ENCODE results near the gene GNAQ. TPM values are rescaled to one million over a fixed set of nuclear protein-coding genes. Genes with fewer than 3 reads are reported as not detected.

The GNAQ gene
- polyA plus RNA-seq, 2 of the 4 experiments (the other 2 are of a cell fraction): 17.9 to 60.0 TPM

DNA sequence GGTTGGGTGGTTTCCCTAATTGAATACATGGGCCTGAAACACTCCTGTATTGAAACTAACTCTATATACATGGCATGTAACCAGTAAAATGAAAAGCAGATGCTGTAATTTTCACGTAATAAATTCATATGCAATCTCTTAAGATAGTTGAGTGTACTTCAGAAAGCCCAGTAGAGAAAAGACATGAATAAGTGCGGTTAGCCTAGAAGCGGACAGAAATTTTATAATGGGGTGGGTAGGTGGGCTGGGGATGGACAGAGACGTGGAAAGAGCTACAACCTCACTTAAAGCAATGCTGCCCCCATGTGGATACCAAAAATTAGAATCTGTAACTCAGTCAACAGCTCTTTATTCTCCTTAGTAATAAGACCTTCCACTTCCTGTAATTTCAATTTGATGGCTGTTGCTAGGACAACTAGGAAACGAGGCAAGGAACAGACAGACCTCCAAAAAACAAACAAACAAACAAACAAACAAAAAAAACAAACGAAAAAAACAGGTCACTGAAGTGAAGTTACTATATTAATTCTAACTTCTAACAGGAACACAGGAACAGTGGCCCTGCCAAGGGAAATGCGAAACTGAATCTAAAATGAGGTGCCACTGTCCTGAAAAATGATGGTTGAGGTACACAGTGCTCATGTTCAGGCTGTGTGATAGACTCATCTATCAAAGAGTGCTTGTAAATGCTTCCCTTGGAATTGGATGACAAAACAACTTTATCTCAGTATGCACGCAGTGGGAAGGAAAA, 280.1 kb downstream of the GNAQ start:
- ATAC-seq (peak; percentile 88 to 95), DNase-seq (ENCODE audit: low read depth in 1 of 2, low spot score in 1 of 2) (peak; percentile 13 to 58)

DNA sequence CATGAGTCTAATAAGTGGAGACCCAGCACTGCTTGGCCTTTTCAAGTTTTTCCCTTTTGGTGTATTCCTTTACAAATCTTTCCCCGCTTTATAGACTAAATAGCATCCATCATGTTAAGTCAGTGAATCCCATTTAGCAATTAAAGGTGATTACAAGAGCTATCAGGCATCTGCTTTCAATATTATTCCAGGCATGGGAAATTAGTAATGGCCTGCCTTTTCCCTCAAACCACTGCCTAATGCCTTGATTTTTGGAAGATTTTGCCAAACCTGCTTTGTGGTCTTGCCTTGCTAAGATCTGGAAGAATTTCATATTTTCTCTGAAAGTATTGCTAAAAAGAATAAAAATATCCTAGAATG, 280.6 kb downstream of the GNAQ start:
- Histone ChIP-seq H3K4me2 (no peak overlapping the region), H3K4me3 (no peak overlapping the region), H3K9me3 (no peaks in the 10 kb centered on the region), H3K27ac (no peak overlapping the region), H3K4me1 (0 out of 3 replicates have a peak, but pooled peaks cover 6% of the 10 kb centered on the region)
- ChIA-PET POLR2A (interaction anchor here (1.1 kb wide), 1 partner anchor 317 kb away, joined by 3 read pairs; no protein-coding TSS in a partner anchor), CTCF (interaction anchor here (1.0 to 12.3 kb wide), 25 partner anchors 8 to 318 kb away, joined by 3 to 161 read pairs (median 4); no protein-coding TSS in a partner anchor)
- DNase-seq (ENCODE audit: low read depth in 1 of 2, low spot score in 1 of 2) (no peak), FAIRE-seq (no peak), ATAC-seq (no peak)
- WGBS (ENCODE audit: missing lambda C conversion rate): 98% methylated on average over 1 of the region's 1 CpG
- TF ChIP-seq NR3C1 (IDR thresholded peaks at IDR 0.05): no peak
- TF ChIP-seq ZNF302 (CRISPR knock-in tag; IDR thresholded peaks at IDR 0.05): no peak
- TF ChIP-seq BHLHE40 (IDR thresholded peaks at IDR 0.05; ENCODE audit: low read depth, low read length): no peak
- TF ChIP-seq EP300 (IDR thresholded peaks at IDR 0.05): no peak
- no peak for TF ChIP-seq RNF2 (IDR thresholded peaks at IDR 0.05; ENCODE audit: borderline replicate concordance, low read depth)
- TF ChIP-seq, protein P1, sequence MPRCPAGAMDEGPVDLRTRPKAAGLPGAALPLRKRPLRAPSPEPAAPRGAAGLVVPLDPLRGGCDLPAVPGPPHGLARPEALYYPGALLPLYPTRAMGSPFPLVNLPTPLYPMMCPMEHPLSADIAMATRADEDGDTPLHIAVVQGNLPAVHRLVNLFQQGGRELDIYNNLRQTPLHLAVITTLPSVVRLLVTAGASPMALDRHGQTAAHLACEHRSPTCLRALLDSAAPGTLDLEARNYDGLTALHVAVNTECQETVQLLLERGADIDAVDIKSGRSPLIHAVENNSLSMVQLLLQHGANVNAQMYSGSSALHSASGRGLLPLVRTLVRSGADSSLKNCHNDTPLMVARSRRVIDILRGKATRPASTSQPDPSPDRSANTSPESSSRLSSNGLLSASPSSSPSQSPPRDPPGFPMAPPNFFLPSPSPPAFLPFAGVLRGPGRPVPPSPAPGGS (IDR thresholded peaks at IDR 0.05): no peak
- TF ChIP-seq FOXS1 (CRISPR knock-in tag; IDR thresholded peaks at IDR 0.05): no peak
- TF ChIP-seq TP53 (CRISPR knock-in tag; IDR thresholded peaks at IDR 0.05): no peak
- TF ChIP-seq, protein P2, sequence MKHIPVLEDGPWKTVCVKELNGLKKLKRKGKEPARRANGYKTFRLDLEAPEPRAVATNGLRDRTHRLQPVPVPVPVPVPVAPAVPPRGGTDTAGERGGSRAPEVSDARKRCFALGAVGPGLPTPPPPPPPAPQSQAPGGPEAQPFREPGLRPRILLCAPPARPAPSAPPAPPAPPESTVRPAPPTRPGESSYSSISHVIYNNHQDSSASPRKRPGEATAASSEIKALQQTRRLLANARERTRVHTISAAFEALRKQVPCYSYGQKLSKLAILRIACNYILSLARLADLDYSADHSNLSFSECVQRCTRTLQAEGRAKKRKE (CRISPR knock-in tag; IDR thresholded peaks at IDR 0.05; ENCODE audit: low read depth): no peak
- no peak for TF ChIP-seq HDAC2 (IDR thresholded peaks at IDR 0.05)

More for the DNA sequence above, 280.1 kb downstream of the GNAQ start:
- 44% methylated on average over 8 of the region's 8 CpGs for WGBS (ENCODE audit: missing lambda C conversion rate)
- Histone ChIP-seq H3K4me2 (0 out of 3 replicates have a peak overlapping the region, but pooled peaks have one; percentile 6), H3K9me3 (no peaks in the 10 kb centered on the region), H3K27ac (no peak overlapping the region), H3K4me1 (0 out of 3 replicates have a peak, but pooled peaks cover 6% of the 10 kb centered on the region), H3K4me3 (no peak overlapping the region)
- ChIA-PET CTCF (interaction anchor here (0.8 to 12.3 kb wide), 28 partner anchors 9 to 318 kb away, joined by 3 to 161 read pairs (median 4); no protein-coding TSS in a partner anchor), POLR2A (no interaction called here)
- FAIRE-seq: peak; percentile 36
- TF ChIP-seq HOXB5 (CRISPR knock-in tag; IDR thresholded peaks at IDR 0.05) (no peak), FOSL2 (IDR thresholded peaks at IDR 0.05) (no peak), FOSL2 (CRISPR knock-in tag; IDR thresholded peaks at IDR 0.05) (no peak), RAD21 (conservative IDR thresholded peaks at IDR 0.05 in 1 of 2, IDR thresholded peaks at IDR 0.05 in 1 of 2) (peak; percentile 86 to 87), SMC3 (IDR thresholded peaks at IDR 0.05) (peak; percentile 80), CHD2 (IDR thresholded peaks at IDR 0.05; ENCODE audit: low read length, partially characterized antibody) (no peak)
- TF ChIP-seq, protein P3, sequence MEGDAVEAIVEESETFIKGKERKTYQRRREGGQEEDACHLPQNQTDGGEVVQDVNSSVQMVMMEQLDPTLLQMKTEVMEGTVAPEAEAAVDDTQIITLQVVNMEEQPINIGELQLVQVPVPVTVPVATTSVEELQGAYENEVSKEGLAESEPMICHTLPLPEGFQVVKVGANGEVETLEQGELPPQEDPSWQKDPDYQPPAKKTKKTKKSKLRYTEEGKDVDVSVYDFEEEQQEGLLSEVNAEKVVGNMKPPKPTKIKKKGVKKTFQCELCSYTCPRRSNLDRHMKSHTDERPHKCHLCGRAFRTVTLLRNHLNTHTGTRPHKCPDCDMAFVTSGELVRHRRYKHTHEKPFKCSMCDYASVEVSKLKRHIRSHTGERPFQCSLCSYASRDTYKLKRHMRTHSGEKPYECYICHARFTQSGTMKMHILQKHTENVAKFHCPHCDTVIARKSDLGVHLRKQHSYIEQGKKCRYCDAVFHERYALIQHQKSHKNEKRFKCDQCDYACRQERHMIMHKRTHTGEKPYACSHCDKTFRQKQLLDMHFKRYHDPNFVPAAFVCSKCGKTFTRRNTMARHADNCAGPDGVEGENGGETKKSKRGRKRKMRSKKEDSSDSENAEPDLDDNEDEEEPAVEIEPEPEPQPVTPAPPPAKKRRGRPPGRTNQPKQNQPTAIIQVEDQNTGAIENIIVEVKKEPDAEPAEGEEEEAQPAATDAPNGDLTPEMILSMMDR (IDR thresholded peaks at IDR 0.05): peak; percentile 86

DNA sequence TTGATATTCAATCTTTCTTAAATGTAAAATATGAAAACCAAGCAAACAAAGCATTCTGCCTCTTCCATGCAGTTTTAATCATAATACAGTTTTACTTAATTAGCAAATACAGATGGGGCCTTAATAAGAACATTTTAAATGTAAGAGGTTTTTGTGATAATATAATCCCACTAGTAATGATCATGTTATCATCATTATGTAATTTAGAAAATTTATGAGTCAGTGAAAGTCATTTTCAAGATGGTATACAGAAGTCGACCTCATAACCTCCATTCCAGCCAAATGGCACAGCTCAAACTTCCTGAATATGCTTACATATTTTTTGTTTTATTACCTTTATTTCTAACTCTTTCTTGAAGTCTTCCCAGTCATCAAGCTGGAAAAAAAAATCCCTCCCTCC, 281.3 kb downstream of the GNAQ start:
- Histone ChIP-seq H3K9me3 (no peaks in the 10 kb centered on the region), H3K27ac (no peak overlapping the region), H3K4me3 (no peak overlapping the region), H3K4me1 (peaks cover 6% of the 10 kb centered on the region; the same call in 1 of the 3 replicates), H3K4me2 (no peak overlapping the region)
- ATAC-seq (no peak), DNase-seq (ENCODE audit: low read depth in 1 of 2, low spot score in 1 of 2) (no peak), FAIRE-seq (no peak)
- TF ChIP-seq FOXS1 (CRISPR knock-in tag; IDR thresholded peaks at IDR 0.05): no peak
- POLR2A ChIA-PET: interaction anchor here (1.1 kb wide), 1 partner anchor 316 kb away, joined by 3 read pairs; no protein-coding TSS in a partner anchor
- CTCF ChIA-PET: interaction anchor here (0.6 to 12.3 kb wide), 11 partner anchors 11 to 317 kb away, joined by 3 to 161 read pairs (median 4); no protein-coding TSS in a partner anchor
- 36% methylated on average over 1 of the region's 1 CpG for WGBS (ENCODE audit: missing lambda C conversion rate)
